Body of pancreas (tissue), 4 donors: ENCODE results near the gene HNRNPLL.
A peak's percentile ranks its signal among the peaks of the same experiment; 100 is the strongest.

ENCODE experiments used
- POLR2A ChIP-seq, 3 donors: fragments of 450-650 bp; IDR thresholded peaks; one replicate each; pipeline ENCODE4 v1.6.1; 2016; ENCODE audit warnings: antibody characterized with exemption in 3 of 3, mild to moderate bottlenecking in 2 of 3
- TF ChIP-seq, protein P1 (sequence below), 7 experiments: fragments of 450-650 bp in 4 of 7; fragments of 200-600 bp in 3 of 7; sonication (generic) in 3 of 7; IDR thresholded peaks; one replicate each; pipeline ENCODE4 v1.5.1; 2016 to 2019; ENCODE audit warnings: antibody characterized with exemption in 7 of 7

GRCh38 chr2:38581193-38582147, 21.3 kb downstream of the HNRNPLL start:
- TF ChIP-seq POLR2A (IDR thresholded peaks at IDR 0.05): no peak
- TF ChIP-seq, protein P1, sequence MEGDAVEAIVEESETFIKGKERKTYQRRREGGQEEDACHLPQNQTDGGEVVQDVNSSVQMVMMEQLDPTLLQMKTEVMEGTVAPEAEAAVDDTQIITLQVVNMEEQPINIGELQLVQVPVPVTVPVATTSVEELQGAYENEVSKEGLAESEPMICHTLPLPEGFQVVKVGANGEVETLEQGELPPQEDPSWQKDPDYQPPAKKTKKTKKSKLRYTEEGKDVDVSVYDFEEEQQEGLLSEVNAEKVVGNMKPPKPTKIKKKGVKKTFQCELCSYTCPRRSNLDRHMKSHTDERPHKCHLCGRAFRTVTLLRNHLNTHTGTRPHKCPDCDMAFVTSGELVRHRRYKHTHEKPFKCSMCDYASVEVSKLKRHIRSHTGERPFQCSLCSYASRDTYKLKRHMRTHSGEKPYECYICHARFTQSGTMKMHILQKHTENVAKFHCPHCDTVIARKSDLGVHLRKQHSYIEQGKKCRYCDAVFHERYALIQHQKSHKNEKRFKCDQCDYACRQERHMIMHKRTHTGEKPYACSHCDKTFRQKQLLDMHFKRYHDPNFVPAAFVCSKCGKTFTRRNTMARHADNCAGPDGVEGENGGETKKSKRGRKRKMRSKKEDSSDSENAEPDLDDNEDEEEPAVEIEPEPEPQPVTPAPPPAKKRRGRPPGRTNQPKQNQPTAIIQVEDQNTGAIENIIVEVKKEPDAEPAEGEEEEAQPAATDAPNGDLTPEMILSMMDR (IDR thresholded peaks at IDR 0.05): peak in 6 of 7 experiments; percentile 59 to 79 (median 72)
